ENCODE results near the gene ACAD10. TPM values are rescaled to one million over a fixed set of nuclear protein-coding genes. Genes with fewer than 3 reads are reported as not detected.
"Not testable (repeated sequence)": the region's sequence is repeated elsewhere in the genome, so short reads cannot be mapped to it uniquely, and the experiment has no call there.

The ACAD10 gene
- total RNA-seq, 2 experiments from 2014 or later = 25.3 to 28.5 TPM

DNA sequence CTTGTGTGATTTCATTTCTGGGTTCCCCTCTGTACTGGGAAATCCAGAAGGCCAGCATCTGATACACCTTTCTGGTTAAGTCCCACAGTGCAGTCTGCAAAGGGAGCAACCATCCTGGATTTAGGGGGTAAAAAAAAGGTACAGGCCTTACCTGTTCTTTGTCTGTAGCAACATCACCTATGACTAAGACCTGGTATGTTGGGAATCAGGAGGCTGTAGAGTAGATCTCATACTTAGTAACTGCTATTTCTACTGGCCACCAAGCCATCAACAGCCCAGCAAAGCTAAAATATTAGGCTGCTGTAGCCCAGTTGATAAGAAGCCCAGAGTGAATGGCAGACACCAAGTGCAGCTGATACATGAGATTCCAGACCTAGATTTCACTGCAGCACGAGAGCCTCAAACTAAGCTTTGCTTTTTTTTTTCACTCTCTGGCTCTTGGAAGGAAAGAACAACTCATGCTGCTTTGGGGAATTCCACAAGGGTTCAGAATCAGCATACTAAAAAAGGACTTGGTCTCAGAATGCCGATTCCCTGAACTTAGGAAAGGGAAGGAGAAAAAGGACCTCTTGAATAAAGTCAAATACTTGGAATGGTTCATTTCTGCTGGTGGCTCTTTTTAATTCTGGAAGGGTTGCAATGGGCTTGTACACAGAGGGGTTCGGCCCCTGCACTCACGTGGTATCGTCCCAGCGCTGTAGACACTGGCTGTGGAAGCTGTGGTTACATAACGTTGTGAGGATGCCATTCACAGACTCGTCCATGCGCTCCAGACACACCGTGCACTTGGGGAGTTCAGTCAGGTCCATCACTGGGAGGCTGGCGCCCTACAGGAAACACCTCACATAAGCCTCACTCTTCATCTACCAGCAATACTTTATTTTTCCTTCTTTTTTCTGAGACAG lies 20.6 kb upstream of the ACAD10 start:
- peaks cover 37% of the 10 kb centered on the region for H3K36me3 Mint-ChIP-seq (ENCODE audit: low read depth)
- POLR2A ChIA-PET = interaction anchor here (1.2 kb wide), 1 partner anchor 20 kb away, joined by 3 read pairs; the partner anchor contains the start of genes ACAD10 and BRAP

DNA sequence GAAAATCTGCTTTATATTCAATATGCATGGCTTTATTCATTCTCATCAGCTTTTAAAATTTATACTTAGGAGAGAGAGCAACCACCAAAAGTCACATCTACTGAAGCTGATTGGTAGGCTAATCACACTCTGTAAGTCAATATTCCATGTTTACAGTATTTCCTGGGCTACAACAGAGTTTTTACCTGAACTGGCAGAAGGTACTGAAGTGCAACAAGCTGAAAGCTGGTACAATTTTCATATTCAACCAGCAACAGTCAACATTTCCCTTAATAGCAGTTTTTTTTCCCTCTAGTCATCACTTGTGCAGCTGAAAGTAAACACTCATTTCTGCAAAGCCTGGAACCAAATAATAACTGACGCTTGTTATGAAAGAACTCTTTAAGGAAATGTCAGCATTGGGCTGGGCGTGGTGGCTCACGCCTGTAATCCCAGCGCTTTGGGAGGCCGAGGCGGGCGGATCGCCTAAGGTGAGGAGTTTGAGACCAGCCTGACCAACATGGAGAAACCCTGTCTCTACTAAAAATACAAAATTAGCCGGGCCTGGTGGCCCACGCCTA lies 13.0 kb upstream of the ACAD10 start:
- DNase-seq = no peak
- Mint-ChIP-seq H3K36me3 (ENCODE audit: low read depth) (peaks cover 26% of the 10 kb centered on the region), H3K9me3 (no peaks in the 10 kb centered on the region), H3K27me3 (no peaks in the 10 kb centered on the region), H3K27ac (no peak overlapping the region), H3K4me3 (no peak overlapping the region), H3K4me1 (no peaks in the 10 kb centered on the region)
- POLR2A ChIA-PET = interaction anchor here (6.1 kb wide), 1 partner anchor 12 kb away, joined by 32 read pairs; the partner anchor contains the start of genes ACAD10 and BRAP
- CTCF ChIA-PET = interaction anchor here (1.1 to 1.2 kb wide), 2 partner anchors 9 to 13 kb away, joined by 3 to 5 read pairs; partner anchors contain the start of genes ACAD10 and BRAP

More for the DNA sequence above, 20.6 kb upstream of the ACAD10 start:
- CTCF ChIA-PET = no interaction called here
- Mint-ChIP-seq H3K27ac (no peak overlapping the region), H3K4me1 (peaks cover 2% of the 10 kb centered on the region), H3K9me3 (no peaks in the 10 kb centered on the region), H3K27me3 (no peaks in the 10 kb centered on the region), H3K4me3 (no peak overlapping the region)
- DNase-seq = no peak

DNA sequence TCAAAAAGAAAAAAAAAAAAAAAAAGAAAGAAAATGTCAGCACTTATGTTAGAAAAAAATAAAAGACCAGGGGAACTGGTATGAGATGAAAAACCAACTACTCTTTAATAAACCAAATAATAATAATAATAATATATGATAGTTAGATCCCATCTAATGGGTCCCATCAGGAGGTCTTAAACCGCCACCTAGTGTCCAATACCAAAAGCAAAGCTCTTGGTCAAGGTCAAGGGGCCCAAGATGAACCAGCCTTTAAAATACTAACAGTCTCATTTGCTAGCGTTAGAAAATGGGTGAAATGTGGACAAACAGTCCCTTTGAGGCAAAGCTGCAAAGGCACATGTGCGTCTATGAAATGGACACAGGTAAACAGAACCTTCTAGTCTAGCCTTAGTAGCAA lies 12.3 kb upstream of the ACAD10 start:
- ChIA-PET POLR2A (interaction anchor here (6.1 kb wide), 1 partner anchor 12 kb away, joined by 32 read pairs; the partner anchor contains the start of genes ACAD10 and BRAP), CTCF (interaction anchor here (0.7 to 1.2 kb wide), 6 partner anchors 8 to 270 kb away, joined by 3 to 5 read pairs (median 3); partner anchors contain the start of genes ACAD10 and BRAP)
- H3K9me3 Mint-ChIP-seq = no peaks in the 10 kb centered on the region
- H3K27ac Mint-ChIP-seq = no peak overlapping the region
- H3K36me3 Mint-ChIP-seq (ENCODE audit: low read depth) = peaks cover 27% of the 10 kb centered on the region
- DNase-seq = no peak
- H3K4me1 Mint-ChIP-seq = no peaks in the 10 kb centered on the region
- H3K27me3 Mint-ChIP-seq = no peaks in the 10 kb centered on the region
- no peak overlapping the region for H3K4me3 Mint-ChIP-seq

DNA sequence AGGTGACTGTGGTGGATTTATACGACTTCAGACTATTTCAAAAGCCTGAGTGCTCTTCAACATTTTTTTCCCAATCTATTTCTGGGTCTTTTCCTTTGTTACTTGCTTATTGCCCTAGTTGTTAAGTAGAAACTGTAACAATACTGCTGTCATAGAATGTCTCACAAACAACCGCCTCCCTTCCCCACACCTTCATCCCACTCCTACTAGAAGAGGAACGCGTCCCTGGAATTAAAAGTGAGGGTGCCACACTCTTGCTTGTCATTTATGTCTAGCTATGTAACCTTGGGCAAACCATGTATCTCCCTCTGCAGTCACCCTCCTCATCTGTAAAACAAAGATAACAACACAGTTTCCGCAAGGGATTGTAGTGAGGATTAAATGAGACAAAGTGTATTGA lies 8.7 kb upstream of the ACAD10 start:
- ChIA-PET POLR2A (interaction anchor here (6.1 kb wide), 1 partner anchor 8 kb away, joined by 32 read pairs; the partner anchor contains the start of genes ACAD10 and BRAP), CTCF (no interaction called here)
- no peak for DNase-seq
- H3K4me1 Mint-ChIP-seq = no peaks in the 10 kb centered on the region
- no peaks in the 10 kb centered on the region for H3K27me3 Mint-ChIP-seq
- H3K36me3 Mint-ChIP-seq (ENCODE audit: low read depth) = peaks cover 35% of the 10 kb centered on the region
- no peak overlapping the region for H3K4me3 Mint-ChIP-seq
- no peaks in the 10 kb centered on the region for H3K9me3 Mint-ChIP-seq
- H3K27ac Mint-ChIP-seq = no peak overlapping the region

DNA sequence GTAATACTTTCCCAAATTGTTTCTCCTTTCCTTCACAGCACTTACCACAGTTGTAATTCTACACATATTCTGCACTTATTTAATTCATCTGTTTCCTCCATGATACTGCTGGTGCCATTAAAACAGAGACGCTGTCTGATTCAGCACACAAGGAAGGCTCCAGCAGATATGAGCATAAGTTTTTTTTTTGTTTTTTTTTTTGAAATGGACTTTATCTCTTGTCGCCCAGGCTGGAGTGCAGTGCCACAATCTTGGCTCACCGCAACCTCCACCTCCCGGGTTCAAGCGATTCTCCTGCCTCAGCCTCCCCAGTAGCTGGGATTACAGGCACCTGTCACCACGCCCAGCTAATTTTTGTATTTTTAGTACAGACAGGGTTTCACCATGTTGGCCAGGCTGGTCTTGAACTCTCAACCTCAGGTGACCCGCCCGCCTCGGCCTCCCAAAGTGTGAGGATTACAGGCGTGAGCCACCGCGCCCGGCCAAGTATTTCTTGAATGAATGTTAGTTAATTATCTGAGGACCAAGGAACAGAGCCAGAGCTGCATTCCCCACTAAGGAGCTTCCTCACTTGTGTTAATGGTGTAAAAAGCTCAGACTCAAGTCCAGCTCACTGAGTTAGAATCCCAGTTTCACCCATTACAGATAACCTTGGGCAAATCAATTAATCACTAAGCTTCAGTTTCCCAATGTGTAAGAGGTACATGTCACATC lies 1.2 kb upstream of the ACAD10 start:
- Mint-ChIP-seq H3K36me3 (ENCODE audit: low read depth) (peaks cover 28% of the 10 kb centered on the region), H3K4me1 (peaks cover 36% of the 10 kb centered on the region), H3K27ac (peak overlapping the region; percentile 93), H3K4me3 (peak overlapping the region; percentile 99)
- not testable (repeated sequence) for H3K27me3 Mint-ChIP-seq, DNase-seq, H3K9me3 Mint-ChIP-seq
- ChIA-PET CTCF (interaction anchor here (1.8 to 2.1 kb wide), 2 partner anchors 128 to 288 kb away, joined by 6 to 15 read pairs; no protein-coding TSS in a partner anchor), POLR2A (interaction anchor here (1.0 to 3.9 kb wide), 8 partner anchors 10 to 734 kb away, joined by 3 to 34 read pairs (median 5); partner anchors contain the start of genes MAPKAPK5, NAA25 and PTPN11)

DNA sequence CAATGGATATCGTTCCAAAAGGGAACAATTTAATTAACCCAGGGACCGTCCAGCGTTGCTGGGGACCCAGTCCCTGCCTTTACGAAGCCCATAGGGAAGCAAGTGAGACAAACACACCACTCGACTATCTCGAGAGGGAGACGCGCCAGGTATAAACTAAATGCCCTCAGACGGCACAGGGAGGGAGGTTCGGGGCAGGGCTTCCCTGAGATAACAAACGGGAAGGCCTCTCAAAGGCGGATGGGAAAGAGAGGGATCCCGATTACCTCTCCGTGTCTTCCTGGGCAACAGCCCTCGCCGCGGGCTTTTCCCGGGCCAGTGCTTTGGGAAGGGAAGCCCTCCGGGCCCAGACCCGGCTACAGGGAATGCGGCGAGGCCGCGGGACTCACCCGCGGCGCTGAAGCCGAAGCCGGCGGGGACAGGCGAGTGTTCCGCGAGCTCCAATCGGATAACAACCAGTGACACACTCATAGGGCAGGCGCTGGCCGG lies 487 bp upstream of the ACAD10 start:
- peak overlapping the region; percentile 93 for H3K27ac Mint-ChIP-seq
- peak overlapping the region; percentile 99 for H3K4me3 Mint-ChIP-seq
- CTCF ChIA-PET = interaction anchor here (1.0 to 2.1 kb wide), 4 partner anchors 12 to 289 kb away, joined by 3 to 15 read pairs (median 4); no protein-coding TSS in a partner anchor
- no peaks in the 10 kb centered on the region for H3K9me3 Mint-ChIP-seq
- H3K4me1 Mint-ChIP-seq = peaks cover 36% of the 10 kb centered on the region
- DNase-seq = no peak
- H3K27me3 Mint-ChIP-seq = no peaks in the 10 kb centered on the region
- POLR2A ChIA-PET = interaction anchor here (0.6 to 3.9 kb wide), 22 partner anchors 8 to 1222 kb away, joined by 3 to 34 read pairs (median 4); partner anchors contain the start of genes ERP29, MAPKAPK5, NAA25 and PTPN11
- H3K36me3 Mint-ChIP-seq (ENCODE audit: low read depth) = peaks cover 28% of the 10 kb centered on the region

- ChIA-PET CTCF (interaction anchor here (1.1 to 2.1 kb wide), 2 partner anchors 126 to 982 kb away, joined by 3 to 15 read pairs; no protein-coding TSS in a partner anchor), POLR2A (interaction anchor here (0.6 to 3.9 kb wide), 12 partner anchors 8 to 1292 kb away, joined by 3 to 34 read pairs (median 6); partner anchors contain the start of genes MAPKAPK5, NAA25 and OAS2)
- no peaks in the 10 kb centered on the region for H3K27me3 Mint-ChIP-seq
- H3K4me1 Mint-ChIP-seq = peaks cover 38% of the 10 kb centered on the region
- H3K4me3 Mint-ChIP-seq = peak overlapping the region; percentile 99
- peaks cover 23% of the 10 kb centered on the region for H3K36me3 Mint-ChIP-seq (ENCODE audit: low read depth)
- peak overlapping the region; percentile 88 for H3K27ac Mint-ChIP-seq
- no peaks in the 10 kb centered on the region for H3K9me3 Mint-ChIP-seq
- no peak for DNase-seq
These were observed 787 bp downstream of the ACAD10 start for GRCh38 chr12:111686574-111687105.

GRCh38 chr12:111687255-111687654 lies 1.4 kb downstream of the ACAD10 start:
- CTCF ChIA-PET = no interaction called here
- POLR2A ChIA-PET = no interaction called here
- peaks cover 19% of the 10 kb centered on the region for H3K36me3 Mint-ChIP-seq (ENCODE audit: low read depth)
- H3K4me3 Mint-ChIP-seq = peak overlapping the region; percentile 99
- H3K27me3 Mint-ChIP-seq = no peaks in the 10 kb centered on the region
- H3K27ac Mint-ChIP-seq = no peak overlapping the region
- peak; percentile 19 for DNase-seq
- peaks cover 39% of the 10 kb centered on the region for H3K4me1 Mint-ChIP-seq
- H3K9me3 Mint-ChIP-seq = no peaks in the 10 kb centered on the region

GRCh38 chr12:111687952-111688351 lies 2.1 kb downstream of the ACAD10 start:
- CTCF ChIA-PET = interaction anchor here (0.7 kb wide), 1 partner anchor 437 kb away, joined by 3 read pairs; no protein-coding TSS in a partner anchor
- Mint-ChIP-seq H3K4me3 (no peak overlapping the region), H3K27me3 (no peaks in the 10 kb centered on the region), H3K36me3 (ENCODE audit: low read depth) (peaks cover 13% of the 10 kb centered on the region), H3K4me1 (peaks cover 38% of the 10 kb centered on the region), H3K9me3 (no peaks in the 10 kb centered on the region), H3K27ac (no peak overlapping the region)
- POLR2A ChIA-PET = no interaction called here
- DNase-seq = no peak

GRCh38 chr12:111691262-111691661 lies 5.4 kb downstream of the ACAD10 start:
- ChIA-PET CTCF (interaction anchor here (0.7 kb wide), 1 partner anchor 419 kb away, joined by 6 read pairs; no protein-coding TSS in a partner anchor), POLR2A (no interaction called here)
- Mint-ChIP-seq H3K36me3 (ENCODE audit: low read depth) (peaks cover 22% of the 10 kb centered on the region), H3K4me3 (no peak overlapping the region), H3K27ac (no peak overlapping the region), H3K4me1 (peaks cover 19% of the 10 kb centered on the region), H3K9me3 (no peaks in the 10 kb centered on the region), H3K27me3 (no peaks in the 10 kb centered on the region)
- DNase-seq = no peak

DNA sequence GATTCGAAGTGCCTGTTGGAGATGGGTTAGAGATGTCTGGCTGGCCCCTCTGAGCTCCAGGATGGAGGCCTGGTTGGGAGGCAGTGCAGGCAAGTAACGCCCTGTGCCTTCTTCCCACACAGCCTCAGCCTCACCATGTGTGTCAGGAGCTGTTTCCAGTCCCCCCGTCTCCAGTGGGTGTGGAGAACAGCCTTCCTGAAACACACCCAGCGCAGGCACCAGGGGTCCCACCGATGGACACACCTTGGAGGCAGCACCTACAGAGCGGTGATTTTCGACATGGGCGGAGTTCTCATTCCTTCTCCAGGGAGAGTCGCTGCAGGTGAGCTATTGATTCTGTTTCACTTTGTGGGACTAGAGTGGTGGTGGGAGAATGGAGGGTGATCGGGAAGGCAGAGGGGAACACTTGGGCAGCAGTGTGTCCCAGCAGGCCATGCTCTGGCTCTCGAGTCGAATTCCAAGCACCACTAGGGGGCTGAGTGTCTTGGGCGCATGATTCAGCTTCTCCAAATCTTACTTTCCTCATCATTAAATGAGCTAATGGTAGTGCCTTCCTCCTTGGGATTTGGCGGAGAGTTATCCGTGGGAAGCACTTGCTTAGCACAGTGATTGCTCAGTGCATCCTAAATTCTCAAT lies 6.8 kb downstream of the ACAD10 start:
- no peaks in the 10 kb centered on the region for H3K9me3 Mint-ChIP-seq
- peaks cover 24% of the 10 kb centered on the region for H3K36me3 Mint-ChIP-seq (ENCODE audit: low read depth)
- peaks cover 6% of the 10 kb centered on the region for H3K4me1 Mint-ChIP-seq
- no peak overlapping the region for H3K27ac Mint-ChIP-seq
- H3K27me3 Mint-ChIP-seq = no peaks in the 10 kb centered on the region
- no peak overlapping the region for H3K4me3 Mint-ChIP-seq
- ChIA-PET CTCF (interaction anchor here (0.9 to 2.6 kb wide), 3 partner anchors 17 to 122 kb away, joined by 3 to 11 read pairs (median 5); no protein-coding TSS in a partner anchor), POLR2A (no interaction called here)
- DNase-seq = no peak

Measured in activated CD4-positive, alpha-beta memory T cell treated with anti-CD3 and anti-CD28 coated beads, Interleukin-2, amount 10 ng/mL, durations not matched to agents 7 days and 5 days (primary cell).